DMS114 treated with DMSO at 0.1 percent for 48 hours (cell line): ENCODE data around the gene CRTAC1.
A peak's percentile ranks its signal among the peaks of the same experiment; 100 is the strongest.

ENCODE experiments used
- DNase-seq: peaks from one replicate; lab custom pipeline; 2025; ENCODE audit not compliant: unreplicated experiment; lab: John Stamatoyannopoulos, UW

Gene CRTAC1

GRCh38 chr10:97875391-97875790 is 155.0 kb downstream of the CRTAC1 start:
- no peak for DNase-seq

DNA sequence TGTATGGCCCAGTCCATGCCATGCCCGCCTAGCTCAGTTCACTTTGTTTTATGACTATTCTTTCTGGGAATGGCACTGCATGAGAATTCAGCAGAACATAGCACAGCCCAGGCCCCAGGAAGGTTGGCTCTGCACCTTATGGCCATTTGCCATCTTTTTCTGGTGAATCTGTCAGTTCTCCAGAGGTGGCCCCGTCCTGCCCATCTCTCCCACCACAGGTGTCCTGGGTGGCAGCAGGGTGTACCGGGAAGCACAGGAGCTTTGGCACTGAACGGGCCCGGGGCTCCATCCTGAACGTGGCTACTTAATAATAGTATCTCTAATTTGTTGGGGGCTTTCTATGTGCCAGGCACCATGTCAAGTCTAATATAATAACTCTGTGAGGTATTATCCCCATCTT is 156.1 kb downstream of the CRTAC1 start:
- no peak for DNase-seq

GRCh38 chr10:97873569-97873968 is 156.9 kb downstream of the CRTAC1 start:
- no peak for DNase-seq

DNA sequence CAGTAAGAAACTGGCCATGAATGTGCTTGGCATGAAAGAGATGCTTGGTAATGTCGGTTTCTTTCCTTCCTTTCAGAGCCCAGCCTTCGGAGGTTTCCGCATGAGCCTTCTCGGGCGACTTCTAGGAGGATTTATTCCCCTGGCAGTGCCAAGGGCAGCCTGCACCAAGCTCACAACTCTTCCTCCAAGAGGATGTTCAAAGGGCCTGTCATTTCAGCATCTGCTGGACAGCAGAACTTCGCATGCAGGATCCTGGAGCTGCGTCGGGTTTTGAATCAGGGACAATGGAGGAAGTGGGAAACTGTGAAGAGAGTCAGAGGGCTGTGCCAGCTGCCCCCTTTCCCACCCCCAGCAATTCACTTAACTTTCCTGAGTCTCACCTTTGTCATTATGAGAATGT is 159.4 kb downstream of the CRTAC1 start:
- DNase-seq = no peak

DNA sequence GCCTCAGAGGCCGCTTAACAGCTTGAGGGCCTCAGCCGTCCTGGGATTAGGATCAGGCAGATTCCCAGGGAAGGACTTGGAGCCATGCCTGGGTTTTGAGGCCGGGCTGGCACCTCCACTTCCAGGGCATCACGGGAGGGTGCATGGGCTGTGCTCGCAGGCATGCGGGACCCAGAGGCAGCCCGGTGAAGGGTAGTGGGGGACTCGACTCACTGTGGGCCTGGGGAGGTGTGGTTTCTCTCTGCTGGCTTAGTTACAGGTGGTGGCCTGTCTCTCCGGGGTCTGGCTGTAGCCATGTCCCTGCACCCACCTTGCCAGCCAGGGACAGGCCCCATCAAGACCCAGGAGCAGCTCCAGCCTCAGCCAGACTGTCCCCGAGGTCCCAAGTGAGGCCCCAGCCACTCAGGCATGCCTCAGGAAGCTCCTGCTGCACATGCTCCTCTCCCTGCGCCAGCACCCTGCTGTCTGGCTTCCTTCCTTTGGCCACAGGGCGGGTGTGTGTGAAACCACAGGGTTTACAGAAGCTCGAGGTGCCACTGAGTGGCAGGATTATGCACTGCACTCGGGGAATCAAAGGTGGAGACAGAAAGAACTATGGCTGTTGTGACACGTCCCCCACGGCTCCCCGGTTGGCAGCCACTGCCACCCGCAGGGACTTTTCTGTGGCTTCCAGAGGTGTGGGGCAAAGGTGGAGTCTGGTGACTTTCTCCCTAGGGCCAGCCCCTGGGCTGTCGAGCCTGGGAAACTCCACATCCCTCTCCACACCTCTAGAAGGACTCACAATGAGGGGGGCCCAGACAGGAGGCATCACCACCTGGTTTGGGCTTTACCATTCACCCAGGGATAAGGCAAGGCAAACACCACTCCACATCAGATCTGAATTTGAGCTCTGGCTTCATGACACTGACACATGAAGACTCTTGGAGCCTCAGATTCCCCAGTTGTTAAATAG is 161.1 kb downstream of the CRTAC1 start:
- DNase-seq = peak; percentile 88

DNA sequence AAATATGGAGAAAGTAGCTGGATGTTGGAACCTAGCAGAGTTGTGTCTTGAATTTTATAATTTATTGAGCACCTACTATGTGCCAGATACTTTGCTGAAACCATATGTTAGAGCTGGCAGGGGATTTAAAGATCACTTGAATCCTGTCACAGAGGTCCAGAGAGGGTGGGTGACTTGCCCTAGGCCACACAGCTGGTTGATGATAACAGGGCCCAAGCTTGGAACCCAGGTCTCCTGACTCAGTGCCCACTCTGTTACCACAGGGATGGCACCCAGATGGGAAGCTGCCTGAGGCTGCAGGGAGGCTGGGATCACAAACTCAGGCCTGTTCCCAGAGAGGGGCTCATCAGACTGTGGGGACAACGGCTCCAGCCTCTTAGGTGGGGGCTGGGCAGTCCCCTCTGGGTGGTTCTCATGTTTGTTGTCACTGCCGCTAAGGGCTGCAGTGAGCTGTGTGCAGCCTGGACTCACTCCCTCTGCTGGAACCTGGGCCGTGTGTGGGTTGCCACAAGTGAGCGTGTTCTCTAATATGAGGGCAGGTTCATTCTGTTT is 162.2 kb downstream of the CRTAC1 start:
- DNase-seq = no peak

- DNase-seq = no peak
Observed at GRCh38 chr10:97867220-97867800, 163.1 kb downstream of the CRTAC1 start.

DNA sequence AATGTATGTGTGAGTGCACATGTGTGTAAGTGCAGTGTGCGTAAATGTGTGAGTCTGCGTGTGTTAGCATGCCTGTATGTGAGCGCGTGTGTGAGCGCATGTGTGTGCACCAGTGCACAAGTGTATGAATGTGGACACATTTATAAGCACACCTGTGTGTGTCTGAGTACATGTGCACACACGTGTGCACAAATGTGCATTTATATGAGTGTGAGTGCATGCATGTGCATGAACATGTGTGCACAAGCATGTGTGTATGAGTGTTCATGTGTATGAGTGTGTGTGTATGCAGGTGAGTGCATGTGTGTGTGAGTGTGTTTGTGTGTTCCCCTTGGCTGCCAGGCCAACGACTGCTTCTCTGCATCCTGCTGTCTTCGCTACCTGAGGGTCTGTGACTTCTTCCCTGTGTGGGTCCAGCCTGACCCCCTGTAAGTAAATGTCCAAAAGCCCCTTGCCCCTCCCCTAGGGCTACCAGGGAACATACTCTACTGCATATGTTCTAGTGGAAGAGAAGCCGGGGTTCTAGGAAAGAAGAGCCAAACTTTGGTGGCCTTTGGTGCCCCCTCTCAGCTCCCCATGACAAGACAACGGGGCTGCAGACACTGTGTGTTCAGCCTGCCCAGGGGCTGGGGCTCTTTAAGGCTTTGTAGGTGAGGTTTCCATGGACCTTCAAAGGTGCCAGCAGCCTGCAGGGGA is 163.7 kb downstream of the CRTAC1 start:
- DNase-seq = no peak

GRCh38 chr10:97865488-97865887 is 164.9 kb downstream of the CRTAC1 start:
- no peak for DNase-seq

DNA sequence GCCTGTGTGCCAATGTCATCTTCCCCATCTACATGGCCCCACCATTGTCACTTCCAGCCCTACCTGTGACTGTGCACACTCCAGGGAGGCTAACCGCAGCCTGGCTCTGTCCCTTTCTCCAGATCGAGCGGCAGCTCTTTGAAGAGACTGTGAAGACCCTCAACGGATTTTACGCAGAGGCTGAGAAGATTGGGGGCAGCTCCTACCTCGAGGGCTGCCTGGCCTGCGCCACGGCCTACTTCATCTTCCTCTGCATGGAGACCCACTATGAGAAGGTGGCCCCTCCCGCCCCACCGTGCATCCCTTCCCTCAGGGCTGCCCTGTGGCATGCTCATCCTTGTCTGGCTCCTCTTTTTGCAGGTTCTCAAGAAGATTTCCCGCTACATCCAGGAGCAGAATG is 166.6 kb downstream of the CRTAC1 start:
- no peak for DNase-seq

DNA sequence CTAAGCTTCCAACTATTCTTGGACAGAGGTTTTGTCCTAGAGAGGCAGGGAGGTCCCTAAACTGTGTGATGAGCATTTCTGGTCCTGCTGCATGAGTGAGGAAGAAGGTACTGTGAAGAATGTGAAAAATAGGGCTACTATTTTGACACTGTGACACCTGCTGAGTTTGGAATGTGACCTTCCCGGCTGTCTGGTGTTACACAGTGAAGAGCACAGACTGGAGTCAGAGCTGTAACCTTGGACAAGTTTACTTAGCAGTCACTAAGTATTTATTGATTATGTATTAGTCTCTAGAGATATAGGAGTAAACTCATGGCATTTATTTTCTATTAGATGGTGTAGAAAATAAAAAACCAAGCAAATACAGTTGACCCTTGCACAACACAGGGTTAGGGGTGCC is 168.5 kb downstream of the CRTAC1 start:
- DNase-seq = no peak

GRCh38 chr10:97861097-97861750 is 169.2 kb downstream of the CRTAC1 start:
- DNase-seq = no peak

GRCh38 chr10:97858001-97858439 is 172.4 kb downstream of the CRTAC1 start:
- no peak for DNase-seq

DNA sequence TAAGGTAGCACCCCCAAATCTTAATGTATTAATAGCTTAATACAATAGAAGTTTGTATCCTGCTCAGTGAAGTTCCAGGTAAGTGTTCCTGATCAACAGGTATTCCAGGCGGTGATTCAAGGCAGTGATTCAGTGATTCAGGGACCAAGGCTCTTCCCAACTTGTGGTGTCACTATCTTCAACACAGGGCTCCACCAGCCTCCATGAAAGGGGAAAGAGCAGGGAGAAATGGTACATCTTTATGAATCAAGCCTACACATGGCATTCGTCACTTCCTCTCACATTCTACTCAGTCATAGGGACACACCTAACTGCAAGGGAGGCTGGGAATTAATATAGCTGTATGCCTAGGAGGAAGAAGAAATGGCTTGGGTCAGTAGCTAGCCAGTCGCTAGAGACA is 175.7 kb downstream of the CRTAC1 start:
- no peak for DNase-seq

DNA sequence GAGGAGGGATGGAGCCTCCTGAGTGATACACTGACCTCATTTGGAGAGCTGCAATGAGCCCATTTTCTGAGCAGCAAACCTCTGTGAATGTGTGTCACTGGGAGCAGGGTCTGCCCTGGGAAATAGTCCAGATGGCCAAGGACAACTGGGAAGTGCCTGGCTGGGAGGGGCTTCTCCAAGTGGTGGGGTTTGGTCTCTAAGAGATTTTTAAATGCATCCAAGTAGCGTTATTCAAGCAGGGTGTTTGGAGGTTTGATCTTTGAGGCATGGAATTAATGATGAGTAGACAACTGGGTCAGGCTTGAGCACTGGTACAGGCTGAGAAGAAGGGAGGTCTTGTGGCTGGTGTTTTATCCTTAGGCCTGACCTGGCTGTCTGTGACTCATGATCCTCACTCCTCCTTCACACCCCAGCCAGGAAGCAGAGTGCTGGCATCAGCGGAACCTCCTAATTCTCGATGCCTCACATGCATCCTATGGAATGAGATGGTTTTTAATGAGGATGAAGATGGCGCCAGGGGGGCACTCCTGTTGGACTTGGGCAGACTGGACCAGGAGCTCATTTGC is 177.5 kb downstream of the CRTAC1 start:
- no peak for DNase-seq

DNA sequence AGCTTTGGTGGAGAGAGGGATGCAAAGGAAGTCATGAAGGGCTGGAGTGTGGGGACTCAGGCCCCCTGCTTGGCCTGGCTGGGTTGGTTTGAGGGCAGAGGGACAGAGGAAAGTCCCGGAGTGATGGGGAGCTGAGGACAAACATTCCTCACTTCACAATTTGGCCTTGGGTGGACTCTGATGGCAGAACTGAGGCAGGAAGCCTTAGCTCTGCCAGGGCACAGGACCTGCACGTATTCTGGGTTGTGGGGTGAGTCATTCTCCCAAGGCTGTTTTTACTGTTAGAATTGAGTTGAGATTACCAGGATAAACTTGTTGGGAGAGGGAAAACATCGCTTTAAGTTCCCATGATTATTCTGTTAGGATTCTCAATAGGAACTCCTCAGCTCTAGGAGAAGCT is 178.1 kb downstream of the CRTAC1 start:
- DNase-seq = no peak

DNA sequence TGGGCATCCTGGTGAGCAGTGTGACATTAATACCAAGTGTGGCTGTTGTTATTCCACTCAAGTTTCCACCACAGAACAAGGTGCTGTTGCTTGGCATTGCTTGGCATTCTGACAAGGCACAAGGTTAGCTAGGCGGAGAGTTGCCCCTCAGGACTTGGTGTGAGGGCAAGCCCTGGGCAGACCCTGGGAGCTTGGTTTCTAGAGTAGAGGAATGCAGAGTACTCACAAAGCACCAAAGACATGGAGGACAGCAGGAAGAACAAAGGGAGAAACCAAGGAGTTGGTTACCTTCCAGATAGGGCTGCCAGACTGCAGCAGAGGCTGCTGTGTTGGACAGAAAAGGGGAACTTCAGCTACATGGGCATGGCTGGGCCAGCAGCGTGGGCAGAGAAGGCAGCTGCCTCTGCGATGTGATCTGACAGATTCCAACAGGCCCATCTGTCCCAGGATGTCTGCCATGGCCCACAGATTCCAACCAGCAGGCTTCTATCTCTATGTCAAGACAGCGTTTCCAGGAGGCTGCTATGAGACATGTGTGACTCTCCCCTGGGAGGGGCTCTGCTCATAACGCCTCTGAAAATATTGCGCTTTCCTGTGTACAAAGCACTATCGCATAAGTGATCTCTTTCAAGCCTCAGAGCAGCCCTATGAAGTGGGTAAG is 178.9 kb downstream of the CRTAC1 start:
- DNase-seq = no peak

GRCh38 chr10:97850446-97850845 is 180.0 kb downstream of the CRTAC1 start:
- DNase-seq = no peak

- peak; percentile 32 for DNase-seq
Observed at GRCh38 chr10:97849687-97850402, 180.6 kb downstream of the CRTAC1 start, which contains the start of gene GOLGA7B. Gene GOLGA7B (plus strand): TSS chr10:97849843. CDS start chr10:97850304, 461 bp downstream.
